ENCODE data around the gene MMP26.
"Not testable (repeated sequence)": the region's sequence is repeated elsewhere in the genome, so short reads cannot be mapped to it uniquely, and the experiment has no call there.

Gene MMP26

DNA sequence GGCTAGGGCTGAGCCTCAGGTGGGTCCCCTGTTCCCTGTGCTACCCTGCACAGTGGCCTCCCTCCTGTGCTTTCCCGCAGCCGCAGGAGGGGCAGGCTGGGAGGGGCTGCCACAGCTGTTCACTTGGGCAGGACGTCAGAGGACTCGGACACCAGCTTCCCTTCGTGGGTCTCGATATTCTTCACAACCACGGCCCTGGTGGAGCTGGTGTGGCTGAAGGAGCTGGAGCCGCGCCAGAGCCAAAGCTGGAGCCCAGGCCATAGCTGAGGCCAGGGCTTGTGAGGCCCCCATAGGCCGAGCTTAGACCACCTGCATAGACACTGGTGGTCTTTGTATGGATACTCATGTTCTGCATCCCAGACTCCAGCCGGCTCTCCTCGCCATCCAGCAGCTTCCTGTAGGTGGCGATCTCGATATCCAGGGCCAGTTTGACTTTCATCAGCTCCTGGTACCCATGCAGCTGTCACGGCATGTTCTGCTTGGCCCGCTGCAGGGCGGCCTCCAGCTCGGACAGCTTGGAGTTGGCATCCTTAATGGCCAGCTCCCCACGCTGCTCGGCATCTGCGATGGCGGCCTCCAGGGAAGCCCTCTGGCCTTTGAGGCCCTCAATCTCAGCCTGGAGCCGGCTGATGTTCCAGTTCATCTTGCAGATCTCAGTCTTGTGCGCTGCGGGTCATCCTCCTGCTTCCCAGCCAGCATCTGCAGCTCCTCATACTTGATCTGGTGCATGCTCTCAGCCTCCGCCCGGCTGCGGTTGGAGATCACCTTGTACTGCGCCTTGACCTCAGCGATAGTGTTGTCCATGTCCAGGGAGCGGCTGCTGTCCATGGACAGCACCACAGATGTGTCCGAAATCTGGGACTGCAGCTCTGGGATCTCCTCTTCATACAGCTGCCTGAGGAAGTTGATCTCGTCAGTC lies 18.3 kb downstream of the MMP26 start:
- not testable (repeated sequence) for DNase-seq (ENCODE audit: low read depth)

DNA sequence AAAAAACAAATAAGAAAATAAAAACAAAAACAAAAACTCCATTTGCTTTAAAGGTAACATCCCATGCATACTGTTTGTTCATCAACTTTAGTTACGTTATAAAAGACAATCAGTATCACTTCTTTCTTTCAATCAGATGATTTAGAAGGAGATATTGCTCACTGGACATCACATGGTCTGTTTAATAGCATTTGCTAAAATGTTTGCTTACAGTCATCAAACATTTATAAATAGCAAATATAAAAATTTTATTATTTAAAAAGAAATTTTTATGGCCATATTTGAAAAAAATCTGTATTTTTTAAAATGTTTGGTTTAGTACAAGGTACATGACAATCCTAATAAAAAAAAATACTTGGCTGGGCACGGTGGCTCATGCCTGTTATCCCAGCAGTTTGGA lies 22.6 kb downstream of the MMP26 start:
- no peak for DNase-seq (ENCODE audit: low read depth)

GRCh38 chr11:4740735-4741134 lies 36.2 kb downstream of the MMP26 start:
- DNase-seq (ENCODE audit: low read depth): no peak

GRCh38 chr11:4748438-4748837 lies 43.9 kb downstream of the MMP26 start:
- no peak for DNase-seq (ENCODE audit: low read depth)

DNA sequence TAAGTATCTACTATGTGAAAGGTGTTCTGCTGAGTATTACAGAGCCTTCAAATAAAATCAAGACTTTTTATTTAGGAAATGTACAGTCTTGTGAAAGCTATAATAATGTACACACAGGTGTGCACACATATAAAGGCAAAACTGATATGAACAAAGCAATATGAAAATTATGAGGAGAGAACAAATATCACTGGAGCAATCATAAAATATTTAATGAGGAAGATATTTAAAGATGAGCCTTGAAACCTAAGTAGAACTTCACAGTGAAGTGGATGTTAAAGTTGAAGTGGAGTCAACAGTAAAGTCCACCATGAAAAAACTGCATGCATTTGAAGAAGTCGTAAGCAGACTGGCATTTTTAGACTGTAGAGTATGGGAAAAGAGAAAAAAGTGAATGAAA lies 46.6 kb downstream of the MMP26 start:
- DNase-seq (ENCODE audit: low read depth): no peak
